ENCODE results near the gene PKD2L1.

- TF ChIP-seq EZH2 (IDR thresholded peaks at IDR 0.05; ENCODE audit: borderline replicate concordance, low read depth, low read length, severe bottlenecking): no peak
- TF ChIP-seq CTCF (IDR thresholded peaks at IDR 0.05; ENCODE audit: borderline replicate concordance, extremely low read depth, low read length, poor library complexity, severe bottlenecking): no peak
These were observed 64.1 kb downstream of the PKD2L1 start for GRCh38 chr10:100265821-100266485.
